Jurkat, Clone E6-1 (cell line): ENCODE measurements around the gene MARK2.

Experiments used
- DNase-seq: peaks from one replicate; pipeline ENCODE4 v3.0.0-alpha.2; 2011; ENCODE audit warnings: low read depth, low spot score
- H3K4me3 ChIP-seq: 2 replicates; pipeline ENCODE4 v1.5.1; 2011; ENCODE audit warnings: mild to moderate bottlenecking, low read length, control low read depth, moderate library complexity

Gene MARK2

GRCh38 chr11:63940786-63941185 lies 101.9 kb downstream of the MARK2 start:
- no peak overlapping the region for H3K4me3 ChIP-seq
- no peak for DNase-seq

DNA sequence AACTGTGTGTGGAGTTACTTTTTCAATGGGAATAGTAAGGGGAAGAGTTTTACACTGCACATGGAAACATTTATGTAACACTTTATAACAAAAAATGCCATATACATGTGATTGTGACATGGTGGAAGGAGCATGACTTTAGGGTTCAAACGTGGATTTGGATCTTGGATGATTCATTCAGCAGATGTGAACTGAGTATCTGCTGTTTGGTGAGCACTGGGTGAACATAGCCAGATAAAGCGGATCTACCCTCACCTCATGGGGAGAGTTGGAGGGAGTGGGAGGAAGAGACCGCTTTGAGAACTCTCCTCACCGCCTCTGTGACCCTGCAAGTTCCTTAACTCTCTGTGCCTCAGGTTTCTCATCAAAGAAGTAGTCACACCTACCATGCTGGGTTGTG lies 103.0 kb downstream of the MARK2 start:
- H3K4me3 ChIP-seq: no peak overlapping the region
- no peak for DNase-seq

- no peak overlapping the region for H3K4me3 ChIP-seq
- DNase-seq: no peak
Measured at GRCh38 chr11:63942803-63943202, 103.9 kb downstream of the MARK2 start.

DNA sequence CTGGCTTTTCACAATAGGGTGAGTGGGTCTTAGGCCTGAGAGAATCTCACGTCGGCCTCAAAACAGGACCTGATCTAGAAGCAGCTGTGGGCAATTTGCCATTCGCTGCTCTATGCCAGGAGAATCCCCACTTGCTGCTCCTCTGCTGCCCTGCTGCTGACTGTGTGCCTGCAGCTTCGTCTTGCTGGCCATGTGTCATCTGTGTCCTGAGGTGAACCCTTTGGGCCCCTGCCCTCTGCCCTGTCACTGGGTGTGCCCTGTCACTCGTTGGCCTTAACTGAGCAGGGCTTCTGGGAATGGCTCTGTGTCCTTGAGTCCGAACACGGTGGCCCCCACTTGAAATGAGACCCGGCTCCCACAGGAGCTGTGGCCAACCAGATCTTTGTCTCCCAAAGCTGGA lies 106.1 kb downstream of the MARK2 start:
- DNase-seq: no peak
- H3K4me3 ChIP-seq: no peak overlapping the region

GRCh38 chr11:63945477-63946163 lies 106.7 kb downstream of the MARK2 start:
- DNase-seq: no peak

DNA sequence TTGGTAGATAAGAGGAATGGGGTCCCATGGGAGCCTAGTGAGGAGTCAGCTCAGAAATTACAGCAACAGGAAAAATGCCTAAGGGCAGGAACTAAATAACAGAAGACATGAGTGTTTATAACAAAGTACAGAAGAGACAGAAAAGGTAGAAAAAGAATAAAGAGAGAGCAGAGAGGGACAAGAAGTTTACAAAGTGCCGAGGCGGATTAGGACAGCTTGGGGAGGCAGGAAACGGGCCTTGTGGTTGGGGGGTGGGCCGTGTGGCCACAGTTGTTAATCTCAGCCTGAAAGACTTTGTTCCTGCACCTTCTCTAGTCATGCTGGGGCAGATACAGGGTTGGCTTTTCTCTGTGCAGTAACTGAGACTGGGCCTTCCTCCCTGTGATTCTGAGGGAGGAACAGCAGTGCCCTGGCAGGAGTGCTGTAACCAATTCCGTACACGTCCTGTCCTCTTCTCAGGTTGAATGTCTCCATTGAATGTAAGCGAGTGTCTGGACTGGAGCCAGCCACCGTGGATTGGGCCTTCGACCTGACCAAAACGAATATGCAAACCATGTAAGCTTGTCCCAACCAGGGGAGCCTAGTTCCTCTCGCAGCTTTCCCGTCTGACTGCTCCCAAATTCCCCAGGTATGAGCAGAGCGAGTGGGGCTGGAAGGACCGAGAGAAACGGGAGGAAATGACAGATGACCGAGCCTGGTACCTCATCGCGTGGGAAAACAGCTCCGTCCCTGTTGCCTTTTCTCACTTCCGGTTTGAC lies 113.0 kb downstream of the MARK2 start:
- peak; percentile 83 for DNase-seq
- H3K4me3 ChIP-seq: no peak overlapping the region

More at GRCh38 chr11:63945477-63946163, 106.7 kb downstream of the MARK2 start:
- H3K4me3 ChIP-seq: no peak overlapping the region

- DNase-seq: no peak
- no peak overlapping the region for H3K4me3 ChIP-seq
Measured at GRCh38 chr11:63952570-63952969, 113.7 kb downstream of the MARK2 start.

- DNase-seq: peak; percentile 49
- H3K4me3 ChIP-seq: no peak overlapping the region
Measured at GRCh38 chr11:63958008-63958407, 119.1 kb downstream of the MARK2 start.
